Measurements from ENCODE around the gene PLIN3.

DNA sequence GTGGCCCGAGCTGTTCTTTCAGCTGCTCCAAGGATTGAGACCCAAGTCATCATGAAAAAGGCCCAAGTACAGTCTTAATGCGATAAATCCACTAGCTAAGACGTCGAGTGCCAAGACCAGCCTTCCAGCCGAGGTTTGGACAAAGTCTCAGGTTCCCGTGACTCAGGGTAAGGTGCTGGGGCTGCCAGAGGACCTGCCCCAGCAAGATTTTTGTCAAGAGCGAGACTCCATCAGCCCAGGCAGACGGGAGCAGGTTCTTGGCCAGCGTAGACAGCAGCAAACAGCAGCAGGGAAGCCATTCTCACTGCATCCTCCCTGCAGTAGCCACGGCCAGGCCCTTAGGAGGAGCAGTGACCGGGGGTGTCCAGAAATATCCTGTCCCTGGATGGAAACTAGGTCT lies 72.5 kb downstream of the PLIN3 start:
- TF ChIP-seq, protein P1, sequence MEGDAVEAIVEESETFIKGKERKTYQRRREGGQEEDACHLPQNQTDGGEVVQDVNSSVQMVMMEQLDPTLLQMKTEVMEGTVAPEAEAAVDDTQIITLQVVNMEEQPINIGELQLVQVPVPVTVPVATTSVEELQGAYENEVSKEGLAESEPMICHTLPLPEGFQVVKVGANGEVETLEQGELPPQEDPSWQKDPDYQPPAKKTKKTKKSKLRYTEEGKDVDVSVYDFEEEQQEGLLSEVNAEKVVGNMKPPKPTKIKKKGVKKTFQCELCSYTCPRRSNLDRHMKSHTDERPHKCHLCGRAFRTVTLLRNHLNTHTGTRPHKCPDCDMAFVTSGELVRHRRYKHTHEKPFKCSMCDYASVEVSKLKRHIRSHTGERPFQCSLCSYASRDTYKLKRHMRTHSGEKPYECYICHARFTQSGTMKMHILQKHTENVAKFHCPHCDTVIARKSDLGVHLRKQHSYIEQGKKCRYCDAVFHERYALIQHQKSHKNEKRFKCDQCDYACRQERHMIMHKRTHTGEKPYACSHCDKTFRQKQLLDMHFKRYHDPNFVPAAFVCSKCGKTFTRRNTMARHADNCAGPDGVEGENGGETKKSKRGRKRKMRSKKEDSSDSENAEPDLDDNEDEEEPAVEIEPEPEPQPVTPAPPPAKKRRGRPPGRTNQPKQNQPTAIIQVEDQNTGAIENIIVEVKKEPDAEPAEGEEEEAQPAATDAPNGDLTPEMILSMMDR (IDR thresholded peaks at IDR 0.05; ENCODE audit: extremely low read depth in 1 of 2, insufficient read depth in 1 of 2, low read depth in 1 of 2, low read length in 2 of 2): no peak
- no peak for TF ChIP-seq POLR2A (IDR thresholded peaks at IDR 0.05; ENCODE audit: low read depth, low read length)
- TF ChIP-seq, protein P2, sequence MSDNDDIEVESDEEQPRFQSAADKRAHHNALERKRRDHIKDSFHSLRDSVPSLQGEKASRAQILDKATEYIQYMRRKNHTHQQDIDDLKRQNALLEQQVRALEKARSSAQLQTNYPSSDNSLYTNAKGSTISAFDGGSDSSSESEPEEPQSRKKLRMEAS (IDR thresholded peaks at IDR 0.05; ENCODE audit: insufficient read depth, insufficient read length): no peak
- no peak for TF ChIP-seq EZH2 (IDR thresholded peaks at IDR 0.05; ENCODE audit: borderline replicate concordance, low read depth, low read length, severe bottlenecking)
- no peak for TF ChIP-seq POLR2AphosphoS5 (IDR thresholded peaks at IDR 0.05; ENCODE audit: insufficient read depth, low read depth, low read length)
- TF ChIP-seq FOS (IDR thresholded peaks at IDR 0.05; ENCODE audit: borderline replicate concordance, insufficient read depth, low read length): no peak
- TF ChIP-seq GATA2 (IDR thresholded peaks at IDR 0.05; ENCODE audit: insufficient read depth, insufficient read length, low read depth, low read length): no peak
- TF ChIP-seq JUN (IDR thresholded peaks at IDR 0.05; ENCODE audit: borderline replicate concordance, insufficient read depth, insufficient read length, low read depth): no peak
- no peak for TF ChIP-seq MYC (IDR thresholded peaks at IDR 0.05; ENCODE audit: low read depth, low read length)
